SK-N-SH treated with all-trans-retinoic acid at 6 μM for 48 hours (cell line): ENCODE measurements around the gene AURKB.

ENCODE experiments used
- ATAC-seq: fragments of 200-7000 bp; cut with Tn5 transposase; 3 replicates; pipeline ENCODE4 v1.9.1; 2020; ENCODE audit warnings: mild to moderate bottlenecking, moderate library complexity
- ARNTL ChIP-seq: fragments of 450-650 bp; formaldehyde crosslinking; IDR thresholded peaks from 2 replicates; pipeline ENCODE4 v1.5.0; 2020; ENCODE audit warnings: low read depth, mild to moderate bottlenecking, moderate library complexity, borderline replicate concordance
- BACH2 ChIP-seq: fragments of 250-450 bp; sonication (Bioruptor Pico); IDR thresholded peaks from 2 replicates; pipeline ENCODE4 v1.9.0; 2021; ENCODE audit warnings: mild to moderate bottlenecking, borderline replicate concordance
- CSDC2 ChIP-seq: fragments of 250-450 bp; sonication (Bioruptor Pico); IDR thresholded peaks from 2 replicates; pipeline ENCODE4 v1.5.0; 2020; ENCODE audit warnings: mild to moderate bottlenecking, moderate library complexity
- CSRNP3 ChIP-seq: fragments of 250-450 bp; sonication (Bioruptor Pico); IDR thresholded peaks from 2 replicates; pipeline ENCODE4 v1.5.1; 2021; ENCODE audit warnings: mild to moderate bottlenecking, moderate library complexity
- ISL1 ChIP-seq: fragments of 250-450 bp; sonication (Bioruptor Pico); IDR thresholded peaks from 2 replicates; pipeline ENCODE4 v2.1.2; 2022; ENCODE audit warnings: mild to moderate bottlenecking, moderate library complexity
- OSR1 ChIP-seq: fragments of 250-450 bp; sonication (Bioruptor Pico); IDR thresholded peaks from 2 replicates; pipeline ENCODE4 v1.8.0; 2022; ENCODE audit warnings: moderate library complexity, mild to moderate bottlenecking, inconsistent platforms
- RARB ChIP-seq: fragments of 250-450 bp; sonication (Bioruptor Pico); IDR thresholded peaks from 2 replicates; pipeline ENCODE4 v1.8.0; 2021; ENCODE audit warnings: mild to moderate bottlenecking, moderate library complexity
- SNAI2 ChIP-seq: fragments of 250-450 bp; sonication (Bioruptor Pico); IDR thresholded peaks from 2 replicates; pipeline ENCODE4 v1.5.0; 2020; ENCODE audit warnings: mild to moderate bottlenecking, moderate library complexity
- ZFP3 ChIP-seq: fragments of 250-450 bp; sonication (Bioruptor Pico); IDR thresholded peaks from 2 replicates; pipeline ENCODE4 v1.5.0; 2020; ENCODE audit warnings: mild to moderate bottlenecking, moderate library complexity
- ZFP30 ChIP-seq: fragments of 450-650 bp; formaldehyde crosslinking; IDR thresholded peaks from 2 replicates; pipeline ENCODE4 v1.5.0; 2022; ENCODE audit warnings: mild to moderate bottlenecking, moderate library complexity
- ZNF8 ChIP-seq: fragments of 450-650 bp; formaldehyde crosslinking; IDR thresholded peaks from 2 replicates; pipeline ENCODE4 v1.5.0; 2020; ENCODE audit warnings: mild to moderate bottlenecking, moderate library complexity
- TF ChIP-seq, protein P1 (sequence below): fragments of 250-450 bp; sonication (Bioruptor Pico); IDR thresholded peaks from 2 replicates; pipeline ENCODE4 v1.5.1; 2020; ENCODE audit warnings: low read depth, mild to moderate bottlenecking, moderate library complexity
- TF ChIP-seq, protein P2 (sequence below): fragments of 250-450 bp; sonication (Bioruptor Pico); IDR thresholded peaks from 2 replicates; pipeline ENCODE4 v1.8.0; 2020; ENCODE audit warnings: mild to moderate bottlenecking, moderate library complexity, borderline replicate concordance

The AURKB gene

GRCh38 chr17:8156246-8156992 is 54.0 kb downstream of the AURKB start:
- TF ChIP-seq ZFP3 (CRISPR knock-in tag): no peak
- TF ChIP-seq ZNF8 (CRISPR knock-in tag): no peak
- no peak for TF ChIP-seq ZFP30 (CRISPR knock-in tag)
- no peak for TF ChIP-seq OSR1 (CRISPR knock-in tag)
- peak; percentile 100 for TF ChIP-seq ARNTL (CRISPR knock-in tag)
- peak; percentile 66 for ATAC-seq

GRCh38 chr17:8155996-8156245 is 54.5 kb downstream of the AURKB start:
- TF ChIP-seq OSR1 (CRISPR knock-in tag): no peak
- no peak for TF ChIP-seq BACH2 (CRISPR knock-in tag)
- TF ChIP-seq ZFP3 (CRISPR knock-in tag): no peak
- TF ChIP-seq ISL1 (CRISPR knock-in tag): no peak
- TF ChIP-seq CSRNP3 (CRISPR knock-in tag): no peak
- TF ChIP-seq, protein P1, sequence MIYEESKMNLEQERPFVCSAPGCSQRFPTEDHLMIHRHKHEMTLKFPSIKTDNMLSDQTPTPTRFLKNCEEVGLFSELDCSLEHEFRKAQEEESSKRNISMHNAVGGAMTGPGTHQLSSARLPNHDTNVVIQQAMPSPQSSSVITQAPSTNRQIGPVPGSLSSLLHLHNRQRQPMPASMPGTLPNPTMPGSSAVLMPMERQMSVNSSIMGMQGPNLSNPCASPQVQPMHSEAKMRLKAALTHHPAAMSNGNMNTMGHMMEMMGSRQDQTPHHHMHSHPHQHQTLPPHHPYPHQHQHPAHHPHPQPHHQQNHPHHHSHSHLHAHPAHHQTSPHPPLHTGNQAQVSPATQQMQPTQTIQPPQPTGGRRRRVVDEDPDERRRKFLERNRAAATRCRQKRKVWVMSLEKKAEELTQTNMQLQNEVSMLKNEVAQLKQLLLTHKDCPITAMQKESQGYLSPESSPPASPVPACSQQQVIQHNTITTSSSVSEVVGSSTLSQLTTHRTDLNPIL: no peak
- no peak for TF ChIP-seq ARNTL (CRISPR knock-in tag)
- TF ChIP-seq, all 23 proteins: peak for 0
- ATAC-seq: no peak

DNA sequence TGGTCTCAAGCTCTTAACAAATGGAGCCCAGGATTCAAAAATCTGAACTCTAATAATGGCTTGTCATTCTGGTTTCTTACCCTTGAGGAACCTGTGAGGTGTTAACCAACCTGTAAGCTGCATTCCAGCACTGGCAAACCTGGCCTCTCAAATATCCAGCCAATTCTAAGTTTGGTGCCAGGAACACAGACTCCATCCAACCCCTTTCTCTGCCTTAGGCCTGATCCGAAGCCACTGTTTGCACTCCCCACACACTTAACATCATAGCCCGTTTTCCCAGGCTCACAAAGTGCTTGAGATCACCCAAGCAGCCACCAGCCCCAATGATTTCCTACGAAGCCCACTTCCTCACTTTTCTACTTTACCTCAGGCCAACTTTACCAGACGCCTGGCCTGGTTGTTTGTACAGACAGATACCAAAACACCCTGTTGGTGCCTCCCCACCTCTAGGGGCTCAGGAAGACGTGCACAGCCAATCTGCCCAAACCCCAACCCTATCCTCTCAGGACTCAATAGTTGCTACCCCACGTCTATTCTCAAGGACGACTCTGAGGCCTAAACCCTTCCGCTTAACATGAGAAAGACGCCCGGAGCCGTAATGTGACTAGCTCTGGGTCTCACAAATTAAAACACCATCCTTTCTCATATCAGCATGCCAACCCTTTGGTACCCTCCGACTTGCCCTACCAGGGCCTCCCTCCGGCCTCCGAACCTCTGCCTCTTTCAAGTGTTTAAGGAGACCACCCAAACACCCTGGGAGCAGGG is 55.0 kb downstream of the AURKB start:
- no peak for TF ChIP-seq RARB (CRISPR knock-in tag)
- TF ChIP-seq, protein P2, sequence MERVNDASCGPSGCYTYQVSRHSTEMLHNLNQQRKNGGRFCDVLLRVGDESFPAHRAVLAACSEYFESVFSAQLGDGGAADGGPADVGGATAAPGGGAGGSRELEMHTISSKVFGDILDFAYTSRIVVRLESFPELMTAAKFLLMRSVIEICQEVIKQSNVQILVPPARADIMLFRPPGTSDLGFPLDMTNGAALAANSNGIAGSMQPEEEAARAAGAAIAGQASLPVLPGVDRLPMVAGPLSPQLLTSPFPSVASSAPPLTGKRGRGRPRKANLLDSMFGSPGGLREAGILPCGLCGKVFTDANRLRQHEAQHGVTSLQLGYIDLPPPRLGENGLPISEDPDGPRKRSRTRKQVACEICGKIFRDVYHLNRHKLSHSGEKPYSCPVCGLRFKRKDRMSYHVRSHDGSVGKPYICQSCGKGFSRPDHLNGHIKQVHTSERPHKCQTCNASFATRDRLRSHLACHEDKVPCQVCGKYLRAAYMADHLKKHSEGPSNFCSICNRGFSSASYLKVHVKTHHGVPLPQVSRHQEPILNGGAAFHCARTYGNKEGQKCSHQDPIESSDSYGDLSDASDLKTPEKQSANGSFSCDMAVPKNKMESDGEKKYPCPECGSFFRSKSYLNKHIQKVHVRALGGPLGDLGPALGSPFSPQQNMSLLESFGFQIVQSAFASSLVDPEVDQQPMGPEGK (CRISPR knock-in tag): no peak
- no peak for TF ChIP-seq OSR1 (CRISPR knock-in tag)
- TF ChIP-seq CSDC2 (CRISPR knock-in tag): no peak
- TF ChIP-seq, protein P1: no peak
- no peak for TF ChIP-seq SNAI2
- TF ChIP-seq CSRNP3 (CRISPR knock-in tag): no peak
- TF ChIP-seq ARNTL (CRISPR knock-in tag): no peak
- no peak for TF ChIP-seq BACH2 (CRISPR knock-in tag)
- TF ChIP-seq, all 23 proteins: peak for 0
- no peak for ATAC-seq
